ENCODE results near the gene ZNF358. TPM values are rescaled to one million over a fixed set of nuclear protein-coding genes. Genes with fewer than 3 reads are reported as not detected.

Gene ZNF358
- total and polyA plus RNA-seq, 10 of the 15 experiments (the other 5 are each of a cell fraction or from before 2014, with no cell fraction given) = 0.09 to 6.3 (median 1.9) TPM; not detected in 1

GRCh38 chr19:7541475-7541824 lies 25.5 kb downstream of the ZNF358 start:
- ChIA-PET CTCF (no interaction called here), SMC1A (ENCODE audit: uncharacterized antibody, unreplicated experiment) (no interaction called here), POLR2A (interaction anchor here (0.5 to 0.6 kb wide), 3 partner anchors 365 to 635 kb away, joined by 4 to 5 read pairs (median 4); no protein-coding TSS in a partner anchor), RAD21 (ENCODE audit: unreplicated experiment) (no interaction called here)
- FAIRE-seq = no peak
- Histone ChIP-seq H3K27ac (ENCODE audit: control insufficient read depth, insufficient read depth) (no peak overlapping the region), H3K4me2 (ENCODE audit: control insufficient read depth, insufficient read depth) (no peak overlapping the region), H3K36me3 (ENCODE audit: control insufficient read depth in 2 of 2, insufficient read depth in 2 of 2, low read length in 1 of 2) (peaks cover 0 to 9% of the 10 kb centered on the region in 2 experiments; a peak in 3 of 4 replicates), H3K9ac (ENCODE audit: control insufficient read depth, insufficient read depth, low read length) (no peak overlapping the region), H4K20me1 (ENCODE audit: control insufficient read depth, insufficient read depth) (no peaks in the 10 kb centered on the region), H3K79me2 (ENCODE audit: control insufficient read depth, insufficient read depth, low read length) (peaks cover under 1% of the 10 kb centered on the region), H3K4me3 (no peak overlapping the region), H2AFZ (ENCODE audit: control insufficient read depth, low read depth, low read length) (no peak overlapping the region), H3K9me3 (replicated peaks; ENCODE audit: control insufficient read depth, insufficient read depth, low read length) (no peaks in the 10 kb centered on the region), H3K4me1 (ENCODE audit: control insufficient read depth, insufficient read depth, low read length) (peaks cover 4% of the 10 kb centered on the region), H3K27me3 (replicated peaks in 1 of 2; ENCODE audit: control insufficient read depth in 2 of 2, insufficient read depth in 2 of 2, low read length in 1 of 2) (no peaks in the 10 kb centered on the region)
- in situ Hi-C loops (cut with MboI) = no loop called here
- BruUV-seq (replicated peaks) = no TSS peak
- TF ChIP-seq BRCA1 (IDR thresholded peaks at IDR 0.05; ENCODE audit: low read depth, low read length) (no peak), IRF5 (IDR thresholded peaks at IDR 0.05; ENCODE audit: borderline replicate concordance) (no peak), GATAD2B (conservative IDR thresholded peaks at IDR 0.05; ENCODE audit: low read depth) (no peak)
- no peak for DNase-seq (ENCODE audit: low read depth, low spot score)
- 97% methylated on average over 13 of the region's 15 CpGs for WGBS (ENCODE audit: insufficient coverage, insufficient replicate concordance, low lambda C conversion rate, missing lambda C conversion rate)
- intact Hi-C loops (cut with micrococcal nuclease; ENCODE audit: unreplicated experiment) = no loop called here
- ATAC-seq = no peak

GRCh38 chr19:7541828-7542443 lies 26.0 kb downstream of the ZNF358 start:
- FAIRE-seq (no peak), ATAC-seq (no peak), DNase-seq (ENCODE audit: low read depth, low spot score) (no peak)
- ChIA-PET CTCF (no interaction called here), SMC1A (ENCODE audit: uncharacterized antibody, unreplicated experiment) (no interaction called here), RAD21 (ENCODE audit: unreplicated experiment) (no interaction called here), POLR2A (interaction anchor here (0.5 kb wide), 1 partner anchor 364 kb away, joined by 4 read pairs; no protein-coding TSS in a partner anchor)
- Histone ChIP-seq H3K36me3 (ENCODE audit: control insufficient read depth in 2 of 2, insufficient read depth in 2 of 2, low read length in 1 of 2) (peaks cover 0 to 9% of the 10 kb centered on the region in 2 experiments; a peak in 3 of 4 replicates), H3K4me2 (ENCODE audit: control insufficient read depth, insufficient read depth) (no peak overlapping the region), H3K9me3 (replicated peaks; ENCODE audit: control insufficient read depth, insufficient read depth, low read length) (no peaks in the 10 kb centered on the region), H3K79me2 (ENCODE audit: control insufficient read depth, insufficient read depth, low read length) (no peaks in the 10 kb centered on the region), H4K20me1 (ENCODE audit: control insufficient read depth, insufficient read depth) (no peaks in the 10 kb centered on the region), H3K27ac (ENCODE audit: control insufficient read depth, insufficient read depth) (no peak overlapping the region), H2AFZ (ENCODE audit: control insufficient read depth, low read depth, low read length) (no peak overlapping the region), H3K9ac (ENCODE audit: control insufficient read depth, insufficient read depth, low read length) (no peak overlapping the region), H3K4me3 (no peak overlapping the region), H3K27me3 (replicated peaks in 1 of 2; ENCODE audit: control insufficient read depth in 2 of 2, insufficient read depth in 2 of 2, low read length in 1 of 2) (no peaks in the 10 kb centered on the region), H3K4me1 (ENCODE audit: control insufficient read depth, insufficient read depth, low read length) (peaks cover 3% of the 10 kb centered on the region; the same call in 1 of the 2 replicates)
- WGBS (ENCODE audit: insufficient coverage, insufficient replicate concordance, low lambda C conversion rate, missing lambda C conversion rate) = 95% methylated on average over 10 of the region's 11 CpGs
- TF ChIP-seq CBFB (IDR thresholded peaks at IDR 0.05; ENCODE audit: low read depth) (no peak), BCL11A (IDR thresholded peaks at IDR 0.05; ENCODE audit: low read depth, low read length) (no peak), MTA2 (IDR thresholded peaks at IDR 0.05; ENCODE audit: low read depth) (no peak), FOXK2 (IDR thresholded peaks at IDR 0.05) (no peak), NBN (IDR thresholded peaks at IDR 0.05) (no peak), KLF5 (IDR thresholded peaks at IDR 0.05; ENCODE audit: partially characterized antibody) (no peak), NR2F1 (conservative IDR thresholded peaks at IDR 0.05) (no peak), CHD1 (IDR thresholded peaks at IDR 0.05; ENCODE audit: low read depth, low read length) (no peak), BRCA1 (IDR thresholded peaks at IDR 0.05; ENCODE audit: low read depth, low read length) (no peak), SRF (IDR thresholded peaks at IDR 0.05; ENCODE audit: low read depth in 2 of 2, low read length in 2 of 2) (no peak), STAT1 (conservative IDR thresholded peaks at IDR 0.05) (no peak), CREB1 (IDR thresholded peaks at IDR 0.05; ENCODE audit: low read depth) (no peak), TCF12 (IDR thresholded peaks at IDR 0.05; ENCODE audit: low read depth, low read length) (no peak), ZNF384 (IDR thresholded peaks at IDR 0.05; ENCODE audit: borderline replicate concordance, low read depth, low read length) (no peak)
- intact Hi-C loops (cut with micrococcal nuclease; ENCODE audit: unreplicated experiment) (no loop called here), in situ Hi-C loops (cut with MboI) (no loop called here)
- no TSS peak for BruUV-seq (replicated peaks)

All from GM12878 (cell line).